ENCODE measurements around the gene KMT2B. TPM values are rescaled to one million over a fixed set of nuclear protein-coding genes. Genes with fewer than 3 reads are reported as not detected.
A peak's percentile ranks its signal among the peaks of the same experiment; 100 is the strongest.

The KMT2B gene
- total and polyA plus RNA-seq, 8 donors: 8.3 to 92.4 (median 18.9) TPM

DNA sequence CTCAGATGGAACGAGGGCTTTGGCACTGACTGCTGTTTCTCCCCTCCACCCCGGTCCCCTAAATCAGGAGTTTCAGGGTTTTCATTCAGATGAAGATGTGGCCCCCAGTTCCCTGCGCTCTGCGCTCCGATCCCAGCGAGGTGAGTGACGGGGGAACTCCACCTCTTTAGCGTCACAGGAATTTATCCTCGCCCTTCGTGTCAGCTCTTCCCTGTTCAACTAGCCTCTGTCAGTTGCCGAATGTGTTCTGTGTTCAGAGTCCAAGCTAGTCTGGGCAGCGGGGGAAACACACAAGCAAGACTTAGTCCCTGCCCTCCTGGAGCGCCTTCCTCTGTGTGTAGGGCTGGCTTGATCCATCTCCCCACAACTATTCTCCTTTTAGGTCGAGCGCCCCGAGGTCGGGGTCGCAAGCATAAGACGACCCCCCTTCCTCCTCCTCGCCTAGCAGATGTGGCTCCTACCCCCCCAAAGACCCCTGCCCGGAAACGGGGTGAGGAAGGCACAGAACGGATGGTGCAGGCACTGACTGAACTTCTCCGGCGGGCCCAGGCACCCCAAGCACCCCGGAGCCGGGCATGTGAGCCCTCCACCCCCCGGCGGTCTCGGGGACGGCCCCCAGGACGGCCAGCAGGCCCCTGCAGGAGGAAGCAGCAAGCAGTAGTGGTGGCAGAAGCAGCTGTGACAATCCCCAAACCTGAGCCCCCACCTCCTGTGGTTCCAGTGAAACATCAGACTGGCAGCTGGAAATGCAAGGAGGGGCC is 1.8 kb downstream of the KMT2B start:
- TF ChIP-seq CTCF (IDR thresholded peaks at IDR 0.05): no peak
- TF ChIP-seq EP300 (IDR thresholded peaks at IDR 0.05): no peak
- TF ChIP-seq POLR2AphosphoS5 (IDR thresholded peaks at IDR 0.05): no peak
- TF ChIP-seq POLR2A (IDR thresholded peaks at IDR 0.05): no peak
- intact Hi-C loops (cut with DNase I; ENCODE audit: low total_unique reads): loop anchor here (10.0 kb wide), 1 partner anchor 175 kb away; the partner anchor contains the start of gene TMEM147
- H3K36me3 ChIP-seq: peaks cover 41 to 52% (median 51%) of the 10 kb centered on the region in 4 donors
- peak overlapping the region in 3 of 4 donors; percentile 93 to 99 (median 98) for H3K4me3 ChIP-seq
- no peaks in the 10 kb centered on the region for H3K27me3 ChIP-seq
- H3K27ac ChIP-seq: peak overlapping the region in 2 of 5 donors; percentile 87 to 94
- no peaks in the 10 kb centered on the region for H3K9me3 ChIP-seq
- DNase-seq: peak in 1 of 2 donors; percentile 16
- peaks cover 25 to 57% (median 46%) of the 10 kb centered on the region in 4 donors for H3K4me1 ChIP-seq
- 84 to 89% (median 86%) methylated on average over 30 to 32 of the region's 32 CpGs for WGBS, 5 donors

GRCh38 chr19:35720163-35720524 is 2.3 kb downstream of the KMT2B start:
- no peak for TF ChIP-seq POLR2A (IDR thresholded peaks at IDR 0.05)
- TF ChIP-seq EP300 (IDR thresholded peaks at IDR 0.05): no peak
- TF ChIP-seq POLR2AphosphoS5 (IDR thresholded peaks at IDR 0.05): no peak
- TF ChIP-seq CTCF (IDR thresholded peaks at IDR 0.05): no peak
- intact Hi-C loops (cut with DNase I; ENCODE audit: low total_unique reads): no loop called here
- no peak overlapping the region for H3K27ac ChIP-seq
- no peaks in the 10 kb centered on the region for H3K9me3 ChIP-seq
- no peaks in the 10 kb centered on the region for H3K27me3 ChIP-seq
- WGBS, 5 donors: 88 to 94% (median 92%) methylated on average over 9 of the region's 9 CpGs
- no peak for DNase-seq
- H3K4me1 ChIP-seq: peaks cover 25 to 53% (median 45%) of the 10 kb centered on the region in 4 donors
- H3K4me3 ChIP-seq: no peak overlapping the region
- peaks cover 46 to 58% (median 56%) of the 10 kb centered on the region in 4 donors for H3K36me3 ChIP-seq

DNA sequence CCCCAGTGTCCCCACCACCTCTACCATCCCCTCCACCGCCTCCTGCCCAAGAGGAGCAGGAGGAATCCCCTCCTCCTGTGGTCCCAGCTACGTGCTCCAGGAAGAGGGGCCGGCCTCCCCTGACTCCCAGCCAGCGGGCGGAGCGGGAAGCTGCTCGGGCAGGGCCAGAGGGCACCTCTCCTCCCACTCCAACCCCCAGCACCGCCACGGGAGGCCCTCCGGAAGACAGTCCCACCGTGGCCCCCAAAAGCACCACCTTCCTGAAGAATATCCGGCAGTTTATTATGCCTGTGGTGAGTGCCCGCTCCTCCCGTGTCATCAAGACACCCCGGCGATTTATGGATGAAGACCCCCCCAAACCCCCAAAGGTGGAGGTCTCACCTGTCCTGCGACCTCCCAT is 2.8 kb downstream of the KMT2B start:
- 87 to 95% (median 88%) methylated on average over 6 to 17 of the region's 17 CpGs for WGBS, 5 donors
- H3K4me3 ChIP-seq: no peak overlapping the region
- peak in 1 of 2 donors; percentile 7 for DNase-seq

DNA sequence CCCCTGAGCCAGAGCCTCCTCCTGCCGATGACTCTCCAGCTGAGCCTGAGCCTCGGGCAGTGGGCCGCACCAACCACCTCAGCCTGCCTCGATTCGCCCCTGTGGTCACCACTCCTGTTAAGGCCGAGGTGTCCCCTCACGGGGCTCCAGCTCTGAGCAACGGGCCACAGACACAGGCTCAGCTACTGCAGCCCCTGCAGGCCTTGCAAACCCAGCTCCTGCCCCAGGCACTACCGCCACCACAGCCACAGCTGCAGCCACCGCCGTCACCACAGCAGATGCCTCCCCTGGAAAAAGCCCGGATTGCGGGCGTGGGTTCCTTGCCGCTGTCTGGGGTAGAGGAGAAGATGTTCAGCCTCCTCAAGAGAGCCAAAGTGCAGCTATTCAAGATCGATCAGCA is 3.6 kb downstream of the KMT2B start:
- Histone ChIP-seq H3K27ac (no peak overlapping the region), H3K9me3 (no peaks in the 10 kb centered on the region), H3K36me3 (peaks cover 59 to 70% (median 69%) of the 10 kb centered on the region in 4 donors), H3K4me1 (peaks cover 15 to 41% (median 32%) of the 10 kb centered on the region in 4 donors), H3K27me3 (no peaks in the 10 kb centered on the region), H3K4me3 (no peak overlapping the region)
- TF ChIP-seq POLR2A (IDR thresholded peaks at IDR 0.05): no peak
- no peak for TF ChIP-seq CTCF (IDR thresholded peaks at IDR 0.05)
- no peak for TF ChIP-seq POLR2AphosphoS5 (IDR thresholded peaks at IDR 0.05)
- no peak for TF ChIP-seq EP300 (IDR thresholded peaks at IDR 0.05)
- intact Hi-C loops (cut with DNase I; ENCODE audit: low total_unique reads): no loop called here
- 90 to 94% (median 93%) methylated on average over 11 to 16 of the region's 16 CpGs for WGBS, 5 donors
- no peak for DNase-seq

More for the DNA sequence above, 2.8 kb downstream of the KMT2B start:
- intact Hi-C loops (cut with DNase I; ENCODE audit: low total_unique reads): no loop called here
- H3K27me3 ChIP-seq: no peaks in the 10 kb centered on the region
- TF ChIP-seq POLR2AphosphoS5 (IDR thresholded peaks at IDR 0.05) (no peak), CTCF (IDR thresholded peaks at IDR 0.05) (no peak), POLR2A (IDR thresholded peaks at IDR 0.05) (no peak)
- H3K27ac ChIP-seq: no peak overlapping the region
- H3K4me1 ChIP-seq: peaks cover 22 to 48% (median 40%) of the 10 kb centered on the region in 4 donors
- peaks cover 51 to 63% (median 61%) of the 10 kb centered on the region in 4 donors for H3K36me3 ChIP-seq
- H3K9me3 ChIP-seq: no peaks in the 10 kb centered on the region
